AG08396 (cell line): ENCODE measurements around the gene RCVRN.
"Not testable (repeated sequence)": the region's sequence is repeated elsewhere in the genome, so short reads cannot be mapped to it uniquely, and the experiment has no call there.

Experiments
- DNase-seq: peaks from one replicate; pipeline ENCODE4 v3.0.0; 2012; ENCODE audit warnings: low spot score, mixed read lengths

Gene RCVRN

DNA sequence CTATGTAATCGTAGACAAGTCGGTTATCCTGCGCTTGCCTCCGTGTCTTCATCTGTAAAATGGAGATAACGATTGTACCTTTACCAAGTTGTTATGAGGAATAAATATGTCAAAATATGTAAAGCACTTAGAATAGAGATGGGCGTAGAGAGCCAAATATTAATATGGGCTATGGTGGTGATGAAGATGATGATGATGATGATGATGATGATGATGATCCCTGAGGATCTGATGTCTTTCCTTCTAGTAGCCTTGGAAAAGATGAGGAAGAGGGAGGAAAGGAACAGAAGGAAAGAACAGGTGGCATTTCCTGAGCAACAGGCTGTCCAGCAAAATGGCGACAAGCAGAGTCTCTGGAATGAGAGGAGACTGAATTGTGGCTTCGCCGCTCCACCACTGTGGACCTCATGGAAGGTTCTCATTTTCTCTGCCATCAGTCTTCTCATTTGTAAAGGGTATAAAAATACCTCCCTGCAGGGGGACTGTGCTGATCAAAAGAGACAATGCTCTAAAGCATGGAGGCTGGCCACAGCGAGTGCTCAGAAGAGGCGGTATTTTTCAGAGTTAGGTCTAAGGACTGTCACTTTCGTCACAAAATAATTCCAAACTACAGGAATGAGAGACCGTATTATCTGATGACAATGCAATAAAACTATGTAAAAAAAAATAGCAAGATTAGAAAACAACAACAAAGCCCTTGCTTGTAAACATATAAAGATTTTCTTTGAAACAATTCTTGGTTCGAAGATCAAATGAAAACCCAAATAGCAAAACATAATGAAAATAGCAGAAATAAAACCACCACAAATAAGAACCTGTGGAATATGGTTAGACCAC, 17.2 kb upstream of the RCVRN start:
- no peak for DNase-seq

DNA sequence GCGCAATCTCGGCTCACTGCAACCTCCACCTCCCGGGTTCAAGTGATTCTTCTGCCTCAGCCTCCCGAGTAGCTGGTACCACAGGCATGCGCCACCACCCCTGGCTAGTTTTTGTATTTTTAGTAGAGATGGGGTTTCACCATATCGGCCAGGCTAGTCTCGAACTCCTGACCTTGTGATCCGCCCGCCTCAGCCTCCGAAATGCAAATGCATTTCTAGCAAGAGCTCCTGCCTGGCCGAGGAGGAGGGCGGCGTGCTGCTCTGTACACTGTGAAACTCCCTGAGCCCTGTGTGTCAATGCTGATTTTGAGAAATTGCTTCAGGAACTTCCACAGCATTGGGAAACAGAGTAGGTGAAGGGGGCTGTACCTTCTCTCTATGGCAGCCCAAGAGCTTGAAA, 16.1 kb upstream of the RCVRN start:
- not testable (repeated sequence) for DNase-seq

DNA sequence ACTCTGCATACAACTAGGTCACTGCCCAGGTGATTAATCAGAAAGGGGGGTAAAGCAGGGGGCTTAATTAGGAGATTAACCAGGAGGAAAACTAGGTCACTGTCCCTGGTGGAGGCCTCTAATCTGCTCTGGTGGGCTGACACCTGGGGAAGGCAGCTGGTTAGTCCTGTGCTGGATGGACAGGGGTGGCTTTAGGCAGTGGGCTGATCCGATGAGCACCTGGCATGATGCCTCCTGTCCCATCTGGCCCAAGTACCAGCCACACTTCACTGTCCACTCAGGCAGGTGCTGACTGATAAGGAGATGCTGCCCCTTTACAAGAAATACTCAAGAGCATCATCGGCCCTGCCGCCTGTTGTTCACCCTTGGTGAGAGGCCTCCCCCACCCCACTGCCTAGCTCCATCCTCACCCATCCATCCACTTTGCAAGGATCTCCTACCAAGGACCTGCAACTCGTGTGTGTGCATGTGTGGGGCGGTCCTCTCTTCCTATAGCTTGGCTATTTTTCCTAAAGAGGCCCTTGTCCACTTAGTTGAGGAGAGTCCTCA, 13.8 kb upstream of the RCVRN start:
- DNase-seq, result no peak

DNA sequence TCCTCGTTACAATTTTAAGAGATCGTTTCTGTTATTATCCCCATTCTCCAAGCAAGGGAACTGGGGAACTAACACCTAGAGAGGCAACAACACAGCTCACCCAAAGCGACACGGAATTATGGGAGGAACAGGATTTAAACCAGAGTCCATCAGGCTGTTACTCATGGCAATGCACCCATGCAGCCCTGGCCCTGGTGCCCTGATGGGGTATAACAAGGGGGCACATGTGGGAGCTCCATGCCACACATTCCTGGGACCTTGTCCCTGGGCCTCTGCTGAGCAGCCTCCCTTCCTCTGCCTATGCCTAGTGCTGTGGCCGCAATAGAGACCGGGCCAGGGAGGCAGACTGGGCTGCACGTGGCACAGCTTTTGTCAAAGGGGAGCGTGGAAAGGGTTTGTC, 13.3 kb upstream of the RCVRN start:
- DNase-seq, result no peak

DNA sequence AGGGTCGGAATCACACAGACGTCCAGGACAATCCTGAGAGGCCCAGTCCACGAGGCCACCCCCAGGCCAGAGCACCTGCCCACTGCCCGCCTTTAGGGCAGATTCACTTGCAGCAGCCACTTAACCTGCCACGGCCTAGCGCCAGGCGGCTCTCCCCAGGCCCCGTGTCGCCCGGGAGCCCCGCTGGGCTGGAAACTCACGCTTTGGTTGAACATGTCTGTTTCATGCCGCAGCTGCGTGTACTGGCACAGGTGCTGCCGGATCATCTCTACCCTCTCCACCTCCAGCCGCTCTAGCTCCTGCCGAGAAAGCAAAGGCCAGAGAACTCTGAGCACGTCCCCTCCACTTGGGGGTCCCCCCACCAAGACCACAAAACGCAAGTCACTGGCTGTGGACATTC, 12.7 kb upstream of the RCVRN start:
- DNase-seq, result no peak

DNA sequence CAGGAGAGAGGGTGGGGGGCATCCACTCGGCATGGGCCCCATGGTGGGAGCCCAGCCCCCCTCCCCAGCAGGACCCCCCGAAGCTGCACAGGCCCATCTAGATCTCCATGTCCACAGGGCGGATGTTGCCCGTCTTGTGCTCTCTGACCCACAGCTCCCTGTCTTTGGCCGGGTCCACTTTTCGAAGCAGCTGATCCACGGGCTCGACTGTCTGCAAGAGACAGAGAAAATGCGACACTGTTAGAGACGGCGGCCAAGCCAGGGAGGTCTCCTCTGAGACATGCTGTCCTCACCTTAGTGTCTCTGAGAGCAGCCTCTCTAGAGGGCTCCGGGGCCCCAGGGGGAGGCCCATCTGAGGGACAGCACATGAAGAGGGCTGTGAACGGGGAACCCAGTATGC, 12.1 kb upstream of the RCVRN start:
- no peak for DNase-seq

DNA sequence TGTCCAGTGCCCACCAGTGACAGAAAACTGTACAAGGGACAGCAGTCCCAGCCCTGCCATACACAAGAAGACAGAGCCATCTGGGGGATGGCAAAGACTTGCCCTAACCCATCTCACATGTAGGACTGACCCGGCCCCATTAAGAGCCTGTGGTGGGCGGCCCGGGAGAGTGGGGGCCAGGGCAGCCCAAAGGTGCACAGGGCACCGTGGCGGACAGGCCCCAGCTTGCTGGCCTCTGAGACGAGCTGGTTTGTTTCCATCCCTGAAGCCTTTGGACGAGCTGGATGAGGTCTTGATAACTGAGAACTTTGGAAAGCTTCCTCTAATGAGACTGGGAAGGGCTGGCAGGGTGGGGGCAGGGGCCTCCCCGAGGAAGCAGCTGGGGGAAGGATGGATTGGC, 11.0 kb upstream of the RCVRN start:
- DNase-seq, result no peak

DNA sequence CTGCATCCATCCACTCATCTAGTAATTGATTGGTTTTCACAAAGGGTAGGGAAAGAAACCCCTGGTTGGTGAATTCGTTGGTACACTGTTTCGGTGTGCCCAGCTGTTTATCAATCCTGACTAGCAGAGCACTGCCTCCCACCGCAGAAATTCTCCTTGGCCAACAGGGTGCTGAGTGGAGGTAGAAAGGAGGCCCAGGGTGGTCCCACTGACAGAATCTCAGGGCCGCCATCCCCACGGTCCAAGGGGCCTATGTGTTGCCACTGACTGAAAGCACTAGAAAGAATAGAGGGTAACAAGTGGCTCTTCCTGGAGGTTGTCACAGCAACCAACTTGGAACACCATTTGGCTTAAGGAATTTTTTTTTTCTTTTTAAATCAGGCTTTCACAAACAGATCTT, 8.4 kb upstream of the RCVRN start:
- no peak for DNase-seq

DNA sequence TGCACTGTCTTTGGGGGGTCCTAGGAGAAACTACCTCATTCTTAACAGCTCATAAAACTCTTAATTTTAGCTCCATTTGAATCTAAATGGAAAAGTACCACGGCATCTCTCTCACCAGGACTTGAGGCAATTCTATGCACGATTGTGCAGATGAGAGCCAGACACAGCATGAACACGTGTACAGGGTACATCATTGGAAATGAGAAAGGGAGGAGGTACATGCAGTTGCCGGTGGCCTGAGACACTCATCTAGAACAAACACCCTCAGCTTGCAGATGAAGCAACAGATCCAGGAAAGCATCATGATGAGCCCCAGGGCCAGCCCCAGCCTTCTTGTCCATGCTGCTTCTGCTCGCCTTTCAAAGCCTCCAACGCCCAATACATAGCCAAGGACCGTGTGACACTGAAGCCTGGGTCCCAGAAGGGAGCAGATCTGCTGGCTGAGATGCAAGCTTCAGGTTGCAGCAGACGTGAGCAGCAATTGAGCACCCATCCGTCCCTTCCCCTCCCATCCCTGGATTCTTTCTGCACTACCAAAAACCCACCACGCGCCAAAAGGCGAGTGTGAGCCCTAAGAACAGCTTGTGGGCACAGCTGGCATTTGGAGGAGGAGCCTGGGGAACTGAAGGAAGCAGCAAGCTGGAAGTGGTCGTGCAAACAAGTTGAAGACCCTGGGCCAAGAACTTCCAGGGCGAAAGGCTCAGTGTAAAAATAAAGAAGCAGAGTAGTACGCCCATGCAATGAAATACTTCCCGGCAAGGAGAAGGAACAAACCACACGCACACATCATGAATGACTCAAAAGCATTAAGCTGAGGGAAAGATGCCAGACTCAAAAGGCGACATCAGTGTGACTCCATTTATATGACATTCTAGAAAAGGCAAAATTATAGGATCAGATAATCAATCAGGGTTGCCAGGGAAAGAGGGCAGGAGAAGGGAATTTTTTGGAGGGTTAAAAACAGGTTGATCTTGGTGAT, 7.3 kb upstream of the RCVRN start:
- no peak for DNase-seq

DNA sequence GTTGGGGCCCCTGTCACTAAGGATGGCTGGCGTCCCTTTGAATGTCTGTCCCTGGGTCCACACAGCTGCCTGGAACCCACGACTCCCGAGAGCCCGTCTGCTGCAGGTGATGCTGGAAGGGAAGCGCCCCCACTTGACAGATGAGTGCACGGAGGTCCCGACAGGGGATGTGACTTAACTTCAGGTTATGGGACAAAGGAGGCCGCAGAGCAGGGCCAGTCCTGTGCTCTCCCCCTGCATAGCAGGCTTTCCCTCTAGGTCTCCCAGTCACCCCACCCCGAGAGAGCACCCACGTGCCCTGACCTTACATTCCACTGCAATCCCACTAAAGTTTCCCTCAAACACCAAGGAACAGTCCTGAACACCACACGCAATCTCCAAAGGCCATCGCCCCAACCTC, 6.0 kb upstream of the RCVRN start:
- no peak for DNase-seq

DNA sequence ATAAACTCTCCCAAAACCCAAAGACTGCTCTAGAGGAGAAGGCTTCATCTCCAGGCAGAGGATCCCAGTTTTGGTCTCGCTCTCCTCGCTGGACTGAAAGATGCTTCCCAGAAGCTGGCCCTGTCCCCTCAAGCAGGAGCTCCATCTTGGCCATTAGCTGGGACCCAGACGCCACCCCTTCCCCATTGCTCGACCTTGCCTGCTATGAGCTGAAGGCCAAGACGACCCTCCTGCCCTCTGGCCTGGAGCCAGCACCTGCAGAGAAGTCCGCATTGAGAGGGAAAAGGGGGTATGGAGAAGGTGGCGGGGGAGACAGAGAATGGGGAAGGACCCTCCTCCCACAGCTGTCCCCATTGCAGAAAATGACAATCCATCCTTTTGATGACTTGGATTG, 3.6 kb upstream of the RCVRN start:
- DNase-seq, result no peak

DNA sequence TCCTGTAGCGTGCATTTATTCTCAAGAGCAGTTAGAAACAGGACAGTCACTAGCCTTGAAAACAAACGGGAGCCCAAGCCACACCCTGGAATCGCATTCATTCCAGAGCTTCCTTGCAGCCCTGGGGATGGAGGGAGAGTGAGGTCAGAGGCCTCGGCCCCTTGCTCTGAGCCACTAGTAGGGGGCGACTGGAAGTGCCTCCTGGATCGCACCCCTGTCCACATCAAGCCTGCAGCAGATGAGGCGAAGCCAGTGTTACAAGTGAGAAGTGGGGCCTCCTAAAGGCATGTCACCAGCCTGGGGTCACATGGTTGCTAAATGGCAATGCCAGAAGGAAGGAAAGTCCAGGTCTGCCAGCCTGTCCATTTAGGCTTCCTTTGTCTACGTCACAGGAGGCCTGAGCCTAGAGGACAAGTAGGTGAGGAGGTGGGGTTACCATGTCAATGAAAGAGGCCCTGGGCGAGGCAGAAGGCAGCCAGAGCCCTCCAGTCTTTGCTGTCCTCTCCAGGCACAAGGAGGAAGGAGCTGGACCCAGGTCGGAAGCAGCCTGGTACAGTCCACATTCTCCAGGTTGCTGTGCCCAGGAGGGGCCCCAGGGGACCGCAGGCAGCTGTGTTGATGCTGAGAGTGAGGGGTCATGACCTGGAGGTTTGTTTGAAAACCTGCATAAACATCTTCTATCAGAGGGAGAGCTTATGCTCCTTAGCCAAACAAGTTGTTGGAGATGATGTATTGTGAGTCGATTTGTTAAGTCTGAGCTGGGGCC, 3.0 kb upstream of the RCVRN start:
- no peak for DNase-seq

DNA sequence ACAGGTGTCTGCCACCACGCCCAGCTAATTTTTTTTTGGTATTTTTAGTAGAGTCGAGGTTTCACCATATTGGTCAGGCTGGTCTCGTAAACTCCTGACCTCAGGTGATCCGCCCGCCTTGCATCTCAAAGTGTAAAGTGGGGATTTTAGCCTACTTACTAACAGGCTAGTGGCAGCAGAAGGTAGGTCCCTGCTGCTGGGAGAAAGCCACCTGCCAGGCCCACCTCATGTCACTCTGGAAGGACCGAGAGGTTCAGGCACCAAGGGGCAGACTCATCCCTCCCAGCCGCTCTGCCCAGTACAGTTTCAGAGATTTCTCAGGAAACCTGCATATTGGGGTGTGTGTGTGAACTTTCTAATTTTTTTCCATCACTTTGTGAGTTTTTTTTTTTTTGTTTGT, 2.1 kb upstream of the RCVRN start:
- no peak for DNase-seq

DNA sequence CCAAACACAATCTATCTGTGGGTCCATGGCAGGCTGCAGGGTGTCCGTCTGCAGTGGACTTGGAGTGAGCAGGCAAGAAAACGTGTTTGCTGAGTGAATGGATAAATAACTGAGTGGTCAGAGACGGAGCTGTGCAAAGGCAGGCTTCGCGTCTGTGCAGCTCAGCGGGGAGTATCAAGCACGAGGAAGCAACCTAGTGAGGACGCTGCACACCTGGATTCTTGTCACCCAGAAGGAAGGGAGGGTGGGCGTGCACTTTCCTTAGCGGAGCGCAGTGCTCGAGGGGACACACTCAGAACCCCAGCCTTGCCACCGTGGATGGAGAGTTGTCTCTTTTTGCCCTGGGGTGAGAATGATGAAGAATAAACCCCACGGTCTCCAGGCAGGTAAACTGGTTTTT, 1.5 kb upstream of the RCVRN start:
- DNase-seq, result no peak

DNA sequence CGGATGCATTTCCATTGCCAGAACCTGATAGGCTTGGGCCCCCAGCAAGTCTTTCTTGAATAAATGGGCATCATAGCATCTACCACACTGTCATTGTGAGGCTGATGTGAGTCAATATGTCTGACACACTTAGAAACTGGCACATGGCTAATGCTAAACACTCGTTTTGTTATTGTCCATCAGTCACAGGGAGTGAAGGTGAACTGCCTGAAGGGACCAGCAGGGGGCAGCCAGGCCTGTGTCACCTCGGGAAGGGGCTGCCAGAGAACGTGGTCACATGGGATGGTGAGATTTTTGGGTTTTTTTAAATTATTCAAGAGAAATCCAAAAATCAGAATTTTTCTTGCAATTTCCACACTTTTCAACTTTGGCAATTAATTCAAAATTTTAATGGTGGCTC, 831 bp upstream of the RCVRN start:
- DNase-seq, result peak; percentile 27

DNA sequence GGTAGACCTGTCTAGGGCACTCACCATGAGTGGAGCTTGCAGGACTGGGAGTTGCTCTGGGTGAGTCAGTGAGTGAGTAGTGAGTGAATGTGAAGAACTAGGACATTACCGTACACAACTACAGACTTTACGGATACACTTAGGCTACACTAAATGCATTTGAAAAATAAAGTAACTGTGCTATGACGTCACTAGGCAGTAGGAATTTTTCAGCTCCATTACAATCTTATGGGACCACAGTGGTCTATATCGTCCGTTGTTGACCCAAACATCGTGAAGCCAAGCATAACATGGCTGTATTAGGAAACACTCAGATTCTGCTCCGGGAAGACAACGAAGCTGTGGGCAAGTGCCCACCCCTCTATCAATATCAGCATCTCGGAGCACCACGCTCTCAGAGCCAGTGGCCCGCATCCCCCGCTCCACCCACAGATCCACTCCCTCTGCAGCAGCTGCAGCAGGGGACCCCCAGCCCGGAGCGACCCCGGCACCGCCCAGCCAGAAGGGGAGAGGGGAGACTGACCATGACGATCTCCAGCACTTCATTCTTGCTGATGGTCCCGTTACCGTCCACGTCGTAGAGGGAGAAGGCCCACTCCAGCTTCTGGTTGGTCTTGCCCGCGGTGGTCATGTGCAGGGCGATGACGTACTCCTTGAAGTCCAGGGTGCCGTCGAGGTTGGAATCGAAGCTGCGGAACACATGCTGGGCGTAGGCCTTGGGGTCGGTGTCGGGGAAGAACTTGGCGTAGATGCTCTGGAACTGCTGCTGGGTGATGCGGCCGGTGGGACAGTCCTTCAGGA, 594 bp downstream of the RCVRN start:
- no peak for DNase-seq

DNA sequence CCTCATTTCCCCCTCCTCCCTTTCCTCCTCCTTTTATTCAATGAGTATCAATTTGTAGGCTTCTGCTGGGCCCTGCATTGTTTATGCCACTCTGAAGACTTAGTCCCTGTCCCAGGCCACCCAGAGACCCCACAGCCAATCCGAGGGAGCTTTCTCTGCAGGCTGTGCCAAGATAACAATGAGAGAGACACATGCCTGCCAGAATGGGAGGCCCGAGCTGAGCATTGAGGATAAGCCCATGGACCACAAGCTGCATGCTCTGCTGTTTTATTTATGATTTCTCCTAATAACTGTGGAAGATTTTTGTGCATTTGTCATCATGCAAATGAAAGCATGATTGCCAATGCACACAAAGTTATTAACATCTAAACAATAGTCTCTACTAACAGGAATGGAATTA, 3.0 kb downstream of the RCVRN start:
- DNase-seq, result no peak

DNA sequence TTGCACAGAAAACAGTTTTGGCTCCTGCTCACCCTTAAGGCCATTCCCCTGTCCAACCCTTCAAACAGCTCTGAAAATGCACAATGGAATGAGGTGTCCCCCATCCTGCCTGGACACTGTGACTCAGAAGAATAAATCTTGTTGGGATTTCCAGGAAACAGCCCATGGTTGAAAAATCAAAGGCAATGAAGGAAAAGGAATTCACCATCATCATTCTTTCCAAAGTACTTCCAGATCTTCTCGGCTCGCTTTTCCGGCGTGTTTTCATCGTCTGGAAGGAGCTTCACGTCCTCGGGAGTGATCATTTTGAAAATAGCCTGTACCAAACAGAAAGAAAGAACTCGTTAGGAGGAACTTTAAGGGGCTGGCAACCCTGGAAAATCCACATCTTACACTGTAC, 4.3 kb downstream of the RCVRN start:
- peak; percentile 21 for DNase-seq

DNA sequence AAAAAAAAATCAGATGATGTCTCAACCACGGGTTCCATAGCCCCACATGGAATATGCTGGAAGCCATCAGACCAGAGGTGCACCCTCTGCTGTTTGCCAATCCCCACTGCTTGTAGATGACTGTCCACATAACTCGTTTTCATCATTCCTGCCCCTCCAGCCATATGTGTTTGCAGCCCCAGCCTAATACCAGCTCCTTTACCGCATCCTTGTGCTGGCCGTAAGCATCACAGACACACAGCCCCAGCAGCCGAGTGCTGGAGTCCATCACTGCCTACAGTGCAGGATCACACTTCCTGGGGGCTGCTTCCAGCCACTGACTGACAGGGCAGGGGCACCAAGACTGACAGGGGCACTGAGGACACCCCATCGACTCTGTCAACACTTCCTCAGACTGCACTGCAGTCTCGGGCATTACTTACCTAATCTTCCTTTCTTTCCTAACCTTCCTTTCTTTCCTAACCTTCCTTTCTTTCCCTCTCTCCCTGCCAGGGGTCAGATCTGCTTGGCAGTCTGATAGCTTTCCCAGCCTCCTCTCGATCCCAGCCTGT, 5.0 kb downstream of the RCVRN start:
- no peak for DNase-seq

DNA sequence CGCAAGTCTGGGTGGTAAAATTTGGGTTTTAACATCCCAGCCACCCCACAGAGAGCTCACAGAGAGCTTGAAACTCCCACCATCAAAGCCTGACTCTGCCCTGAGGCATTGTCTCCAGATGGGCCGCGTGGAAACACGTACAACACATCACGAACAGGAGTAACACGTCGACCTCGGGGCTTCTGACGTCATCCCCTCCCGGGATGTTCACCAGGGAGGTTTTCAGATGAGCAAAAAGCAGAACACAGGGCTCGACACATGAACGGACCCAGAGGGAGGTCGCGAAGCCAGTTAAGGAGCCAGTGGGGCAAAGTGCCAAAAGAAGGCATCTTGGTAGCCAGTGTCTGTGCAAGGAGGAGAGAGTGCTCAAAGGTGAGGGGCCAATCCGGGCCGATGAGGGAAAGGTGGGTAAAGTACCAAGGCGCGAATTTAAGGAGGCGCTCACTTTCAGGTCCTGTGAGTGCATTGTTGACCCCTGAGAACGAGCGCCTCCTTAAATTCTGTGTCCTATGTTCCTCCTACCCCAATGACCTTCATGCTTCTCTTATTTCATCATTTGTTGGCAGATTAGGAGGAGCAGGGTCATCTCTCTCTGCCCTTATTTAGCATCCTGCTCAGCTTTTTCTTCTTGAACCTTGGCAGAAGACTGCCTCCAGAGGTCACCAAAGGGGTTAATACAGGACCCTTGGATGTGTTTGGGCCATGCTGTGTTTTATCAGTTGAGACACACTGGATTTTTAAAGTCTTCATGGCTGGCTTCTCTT, 5.6 kb downstream of the RCVRN start:
- DNase-seq, result no peak
